H9 (cell line): ENCODE data around the gene IL17REL. TPM values are rescaled to one million over a fixed set of nuclear protein-coding genes. Genes with fewer than 3 reads are reported as not detected.

Experiments used
- DNase-seq: peaks from one replicate; pipeline ENCODE4 v3.0.0-alpha.2; 2017
- H2AFZ ChIP-seq: one replicate; pipeline ENCODE4 v1.6.1; 2013; ENCODE audit warnings: mild to moderate bottlenecking, low read length, control low read depth, moderate library complexity
- H2AK5ac ChIP-seq: 2 replicates; pipeline ENCODE4 v1.6.1; 2013; ENCODE audit warnings: low read length, control low read depth, mixed read lengths; ENCODE audit not compliant: insufficient read length
- H2BK120ac ChIP-seq: one replicate; pipeline ENCODE4 v1.6.1; 2013; ENCODE audit warnings: low read depth, mild to moderate bottlenecking, low read length, control low read depth, inconsistent platforms; ENCODE audit not compliant: poor library complexity, severe bottlenecking
- H2BK12ac ChIP-seq: 2 replicates; pipeline ENCODE4 v1.6.1; 2013; ENCODE audit warnings: low read length, control low read depth, mixed read lengths, low read depth; ENCODE audit not compliant: insufficient read length
- H2BK15ac ChIP-seq: 2 replicates; pipeline ENCODE4 v1.6.1; 2013; ENCODE audit warnings: low read depth, low read length, control low read depth
- H2BK20ac ChIP-seq: one replicate; pipeline ENCODE4 v1.6.1; 2013; ENCODE audit warnings: low read depth, mild to moderate bottlenecking, low read length, control low read depth, inconsistent platforms; ENCODE audit not compliant: poor library complexity, severe bottlenecking
- H2BK5ac ChIP-seq: 2 replicates; pipeline ENCODE4 v1.6.1; 2013; ENCODE audit warnings: low read length, control low read depth, mixed read lengths; ENCODE audit not compliant: insufficient read length
- H3K14ac ChIP-seq: 2 replicates; pipeline ENCODE4 v1.6.1; 2013; ENCODE audit warnings: low read length, control low read depth; ENCODE audit not compliant: insufficient read depth
- H3K18ac ChIP-seq: 2 replicates; pipeline ENCODE4 v1.6.1; 2013; ENCODE audit warnings: low read depth, mild to moderate bottlenecking, mixed read lengths, low read length, control low read depth; ENCODE audit not compliant: insufficient read length
- H3K23ac ChIP-seq: 2 replicates; pipeline ENCODE4 v1.6.1; 2013; ENCODE audit warnings: low read length, control low read depth, mixed read lengths, low read depth; ENCODE audit not compliant: insufficient read length
- H3K23me2 ChIP-seq: 2 replicates; pipeline ENCODE4 v1.6.1; 2013; ENCODE audit warnings: low read depth, mild to moderate bottlenecking, mixed read lengths, low read length, control low read depth; ENCODE audit not compliant: insufficient read length, poor library complexity, severe bottlenecking
- H3K27ac ChIP-seq: 2 replicates; pipeline ENCODE4 v1.5.1; 2013; ENCODE audit warnings: low read length, control low read depth, mixed read lengths, low read depth; ENCODE audit not compliant: insufficient read length
- H3K27me3 ChIP-seq: 2 replicates; pipeline ENCODE4 v1.6.1; 2013; ENCODE audit warnings: low read length, control low read depth, inconsistent platforms; ENCODE audit not compliant: insufficient read depth
- H3K4ac ChIP-seq: 2 replicates; pipeline ENCODE4 v1.6.1; 2013; ENCODE audit warnings: low read depth, mild to moderate bottlenecking, control low read depth, inconsistent platforms, low read length, moderate library complexity
- H3K4me1 ChIP-seq: 2 replicates; pipeline ENCODE4 v1.6.1; 2013; ENCODE audit warnings: low read length, control low read depth, inconsistent platforms; ENCODE audit not compliant: insufficient read depth
- H3K4me2 ChIP-seq: 2 replicates; pipeline ENCODE4 v1.6.1; 2013; ENCODE audit warnings: low read length, control low read depth, mixed read lengths; ENCODE audit not compliant: insufficient read length, insufficient read depth
- H3K56ac ChIP-seq: 2 replicates; pipeline ENCODE4 v1.6.1; 2013; ENCODE audit warnings: low read depth, mild to moderate bottlenecking, mixed read lengths, low read length, control low read depth; ENCODE audit not compliant: insufficient read length
- H3K79me1 ChIP-seq: 2 replicates; pipeline ENCODE4 v1.6.1; 2013; ENCODE audit warnings: low read depth, mild to moderate bottlenecking, moderate library complexity, low read length, control low read depth, inconsistent platforms; ENCODE audit not compliant: insufficient read depth, poor library complexity, severe bottlenecking
- H3K79me2 ChIP-seq: 2 replicates; pipeline ENCODE4 v1.6.1; 2013; ENCODE audit warnings: low read length, control low read depth, inconsistent platforms; ENCODE audit not compliant: insufficient read depth
- H3K9ac ChIP-seq: 2 replicates; pipeline ENCODE4 v1.6.1; 2013; ENCODE audit warnings: low read length, control low read depth, mixed read lengths; ENCODE audit not compliant: insufficient read length; ENCODE audit errors: extremely low read depth
- H3K9me3 ChIP-seq: one replicate; pipeline ENCODE4 v1.6.1; 2013; ENCODE audit warnings: low read depth, low read length, inconsistent platforms; ENCODE audit not compliant: control insufficient read depth
- H3T11ph ChIP-seq: one replicate; pipeline ENCODE4 v1.6.1; 2013; ENCODE audit warnings: mild to moderate bottlenecking, low read length, control low read depth, inconsistent platforms
- H4K20me1 ChIP-seq: one replicate; pipeline ENCODE4 v1.6.1; 2013; ENCODE audit not compliant: control insufficient read depth, insufficient read length, insufficient read depth
- H4K5ac ChIP-seq: 2 replicates; pipeline ENCODE4 v1.6.1; 2013; ENCODE audit warnings: low read depth, mild to moderate bottlenecking, mixed read lengths, low read length, control low read depth; ENCODE audit not compliant: insufficient read length
- H4K8ac ChIP-seq: replicated peaks from 2 replicates; pipeline ENCODE4 v1.6.1; 2013; ENCODE audit warnings: low read length, control low read depth, mixed read lengths, low read depth; ENCODE audit not compliant: insufficient read length
- H4K91ac ChIP-seq: 2 replicates; pipeline ENCODE4 v1.6.1; 2013; ENCODE audit warnings: low read depth, mild to moderate bottlenecking, moderate library complexity, mixed read lengths, low read length, control low read depth; ENCODE audit not compliant: insufficient read length
- H3K27ac Mint-ChIP-seq, 3 experiments: 2 replicates in 2 of 3; 3 replicates in 1 of 3; pipeline ENCODE4 v1.8.0; 2020 to 2021; ENCODE audit warnings: mixed read lengths in 3 of 3, mild to moderate bottlenecking in 1 of 3, moderate library complexity in 1 of 3
- H3K27me3 Mint-ChIP-seq: 2 replicates; pipeline ENCODE4 v1.8.0; 2021; ENCODE audit warnings: low read depth, mild to moderate bottlenecking, moderate library complexity, mixed read lengths
- H3K36me3 Mint-ChIP-seq, 3 experiments: 2 replicates in 2 of 3; 3 replicates in 1 of 3; pipeline ENCODE4 v1.8.0; 2020 to 2021; ENCODE audit warnings: low read depth in 3 of 3, mixed read lengths in 3 of 3; ENCODE audit not compliant: insufficient read depth in 1 of 3
- H3K4me1 Mint-ChIP-seq, 2 experiments: 2 replicates each; pipeline ENCODE4 v1.8.0; 2020; ENCODE audit warnings: mixed read lengths in 2 of 2
- H3K4me3 Mint-ChIP-seq, 2 experiments: 2 replicates in 1 of 2; 3 replicates in 1 of 2; pipeline ENCODE4 v1.8.0; 2020 to 2021; ENCODE audit warnings: mild to moderate bottlenecking in 2 of 2, mixed read lengths in 2 of 2, moderate library complexity in 1 of 2
- H3K9me3 Mint-ChIP-seq, 2 experiments: 2 replicates in 1 of 2; 3 replicates in 1 of 2; pipeline ENCODE4 v1.8.0; 2020; ENCODE audit warnings: mild to moderate bottlenecking in 2 of 2, mixed read lengths in 2 of 2, moderate library complexity in 1 of 2
- WGBS: extraction: QIAGEN DNeasy Blood & Tissue Kit; methylation state at CpG from one replicate; pipeline ENCODE4 v1.1.7; 2013; ENCODE audit warnings: missing lambda C conversion rate, low lambda C conversion rate, mixed read lengths; ENCODE audit not compliant: insufficient read length; ENCODE audit errors: extremely low coverage; 5-methylcytosine and 5-hydroxymethylcytosine counted together
- total RNA-seq: library from RNA; stranded (reverse); gene quantifications from 2 replicates; pipeline ENCODE4 v1.2.1, GENCODE V29; 2021
- TF ChIP-seq, protein P1 (sequence below): fragments of 200-600 bp; sonication (generic); conservative IDR thresholded peaks from 3 replicates; pipeline ENCODE4 v1.8.0; 2021; ENCODE audit warnings: antibody characterized with exemption, mild to moderate bottlenecking

The IL17REL gene
- total RNA-seq, 1 experiment from 2014 or later = 0.20 TPM

DNA sequence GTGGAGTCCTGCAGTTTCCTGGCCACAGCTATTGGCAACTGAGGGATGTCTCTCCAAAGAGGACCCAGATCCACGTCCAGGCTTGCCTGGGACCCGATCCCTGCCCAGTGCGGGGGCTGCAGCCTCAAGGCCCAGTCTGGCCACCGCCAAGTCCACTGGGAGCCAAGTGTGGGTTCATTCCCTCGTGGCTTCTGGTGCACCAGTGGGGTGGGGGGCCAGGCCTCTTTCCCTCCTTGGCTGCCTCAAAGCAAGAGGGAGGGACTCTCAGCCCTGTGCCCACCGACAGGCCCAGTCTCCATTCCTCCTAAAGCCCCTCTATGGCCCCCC is 65.3 kb downstream of the IL17REL start:
- Histone ChIP-seq H2BK5ac (no peak overlapping the region), H4K8ac (no peak overlapping the region), H2BK20ac (no peak overlapping the region), H3K79me2 (no peaks in the 10 kb centered on the region), H3K9ac (no peak overlapping the region), H2BK15ac (no peak overlapping the region), H4K20me1 (no peaks in the 10 kb centered on the region), H3K14ac (peak overlapping the region; percentile 17; the same call in 1 of the 2 replicates), H3K4ac (no peak overlapping the region), H3K27me3 (no peaks in the 10 kb centered on the region), H2BK12ac (no peak overlapping the region), H3K79me1 (no peaks in the 10 kb centered on the region), H3K4me2 (no peak overlapping the region), H3K27ac (no peak overlapping the region), H3T11ph (no peak overlapping the region), H4K91ac (no peak overlapping the region), H2AFZ (no peak overlapping the region), H3K56ac (no peak overlapping the region), H3K23ac (no peak overlapping the region), H3K23me2 (no peaks in the 10 kb centered on the region), H3K18ac (peak overlapping the region; percentile 34), H2AK5ac (no peak overlapping the region), H3K4me1 (no peaks in the 10 kb centered on the region), H2BK120ac (no peak overlapping the region), H3K9me3 (no peaks in the 10 kb centered on the region), H4K5ac (no peak overlapping the region)
- Mint-ChIP-seq H3K4me3 (no peak overlapping the region), H3K36me3 (no peaks in the 10 kb centered on the region), H3K9me3 (no peaks in the 10 kb centered on the region), H3K4me1 (peaks cover 13 to 27% of the 10 kb centered on the region in 2 experiments), H3K27me3 (no peaks in the 10 kb centered on the region), H3K27ac (no peak overlapping the region)
- TF ChIP-seq, protein P1, sequence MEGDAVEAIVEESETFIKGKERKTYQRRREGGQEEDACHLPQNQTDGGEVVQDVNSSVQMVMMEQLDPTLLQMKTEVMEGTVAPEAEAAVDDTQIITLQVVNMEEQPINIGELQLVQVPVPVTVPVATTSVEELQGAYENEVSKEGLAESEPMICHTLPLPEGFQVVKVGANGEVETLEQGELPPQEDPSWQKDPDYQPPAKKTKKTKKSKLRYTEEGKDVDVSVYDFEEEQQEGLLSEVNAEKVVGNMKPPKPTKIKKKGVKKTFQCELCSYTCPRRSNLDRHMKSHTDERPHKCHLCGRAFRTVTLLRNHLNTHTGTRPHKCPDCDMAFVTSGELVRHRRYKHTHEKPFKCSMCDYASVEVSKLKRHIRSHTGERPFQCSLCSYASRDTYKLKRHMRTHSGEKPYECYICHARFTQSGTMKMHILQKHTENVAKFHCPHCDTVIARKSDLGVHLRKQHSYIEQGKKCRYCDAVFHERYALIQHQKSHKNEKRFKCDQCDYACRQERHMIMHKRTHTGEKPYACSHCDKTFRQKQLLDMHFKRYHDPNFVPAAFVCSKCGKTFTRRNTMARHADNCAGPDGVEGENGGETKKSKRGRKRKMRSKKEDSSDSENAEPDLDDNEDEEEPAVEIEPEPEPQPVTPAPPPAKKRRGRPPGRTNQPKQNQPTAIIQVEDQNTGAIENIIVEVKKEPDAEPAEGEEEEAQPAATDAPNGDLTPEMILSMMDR = no peak
- WGBS = no CpG with 5 or more reads among the region's 6 CpGs
- DNase-seq = no peak
